Kidney (tissue), 14 donors: Measurements from ENCODE around the gene HMBS. TPM values are rescaled to one million over a fixed set of nuclear protein-coding genes. Genes with fewer than 3 reads are reported as not detected.
A peak's percentile ranks its signal among the peaks of the same experiment; 100 is the strongest.
"Not testable (repeated sequence)": the region's sequence is repeated elsewhere in the genome, so short reads cannot be mapped to it uniquely, and the experiment has no call there.

Experiments
- DNase-seq, 5 donors: peaks; one replicate each; pipeline ENCODE4 v3.0.0-alpha.2; 2013 to 2020
- FAIRE-seq: peaks from 2 replicates; lab custom pipeline; 2012; peaks lifted over from hg19 to GRCh38; lab: Jason Lieb, UNC
- H3K27ac ChIP-seq, 2 donors: one replicate each; pipeline ENCODE4 v1.7.0; 2013; ENCODE audit warnings: low read depth in 2 of 2, low read length in 2 of 2, inconsistent platforms in 1 of 2
- H3K27me3 ChIP-seq: one replicate; pipeline ENCODE4 v1.7.1; 2013; ENCODE audit warnings: low read length, inconsistent platforms; ENCODE audit not compliant: control insufficient read depth, insufficient read depth
- H3K36me3 ChIP-seq, 3 donors: one replicate each; pipeline versions ENCODE4 v1.7.0 to v1.7.1; 2013; ENCODE audit warnings: low read length in 3 of 3, control low read depth in 1 of 3, inconsistent platforms in 1 of 3; ENCODE audit not compliant: insufficient read depth in 3 of 3, control insufficient read depth in 2 of 3
- H3K4me1 ChIP-seq, 3 donors: one replicate each; pipeline versions ENCODE4 v1.7.0 to v1.7.1; 2013; ENCODE audit warnings: low read length in 3 of 3, inconsistent platforms in 1 of 3, low read depth in 1 of 3; ENCODE audit not compliant: control insufficient read depth in 2 of 3, insufficient read depth in 2 of 3
- H3K4me3 ChIP-seq, 3 donors: one replicate each; pipeline versions ENCODE4 v1.7.0 to v1.8.1; 2013; ENCODE audit warnings: low read length in 3 of 3, control low read depth in 1 of 3, inconsistent platforms in 1 of 3
- H3K9ac ChIP-seq, 3 donors: one replicate each; pipeline versions ENCODE4 v1.7.0 to v1.7.1; 2013; ENCODE audit warnings: low read length in 3 of 3, control low read depth in 1 of 3, inconsistent platforms in 1 of 3
- H3K9me3 ChIP-seq, 3 donors: one replicate each; pipeline versions ENCODE4 v1.7.0 to v1.7.1; 2013; ENCODE audit warnings: low read length in 3 of 3, control low read depth in 1 of 3, inconsistent platforms in 1 of 3; ENCODE audit not compliant: control insufficient read depth in 2 of 3, insufficient read depth in 1 of 3
- intact Hi-C: fragments of 100-400 bp; cut with DNase I; formaldehyde crosslinking; loops from one replicate; pipeline ENCODE4 v1.11.1; 2022
- polyA plus RNA-seq: library from polyadenylated mRNA; stranded (reverse); fragments of 350-450 nt; fragmentation: Illumina TruSeq; extraction: RNeasy Lipid Tissue Mini Kit (QIAGEN cat#74804); gene quantifications from one replicate; pipeline ENCODE4 v1.2.3, GENCODE V29; 2014; ENCODE audit warnings: low read depth, low replicate concordance; ENCODE audit not compliant: insufficient read depth
- total RNA-seq: library from RNA; stranded (reverse); fragmentation: NEBNext Ultra II Directional; extraction: Animal tissue kit (Norgen Biotek cat#: 25700); gene quantifications from one replicate; pipeline ENCODE4 v1.2.1, GENCODE V29; 2021
- TF ChIP-seq, protein P1 (sequence below): IDR thresholded peaks from 3 replicates; pipeline ENCODE4 v1.5.1; 2012; ENCODE audit warnings: mild to moderate bottlenecking, moderate library complexity, borderline replicate concordance; ENCODE audit not compliant: insufficient read depth; ENCODE audit errors: extremely low read depth
- donor health status: control.
- donor health status: control.
- donor health status: control.
- donor health status: control.
- donor health status: control.
- donor health status: DM: yes; HTN: yes; CAD: no.
- donor health status: Normal renal cell carcinoma (clear cell type).

Gene HMBS
- total and polyA plus RNA-seq, 2 donors from 2014 or later = 16.7 to 32.3 TPM

DNA sequence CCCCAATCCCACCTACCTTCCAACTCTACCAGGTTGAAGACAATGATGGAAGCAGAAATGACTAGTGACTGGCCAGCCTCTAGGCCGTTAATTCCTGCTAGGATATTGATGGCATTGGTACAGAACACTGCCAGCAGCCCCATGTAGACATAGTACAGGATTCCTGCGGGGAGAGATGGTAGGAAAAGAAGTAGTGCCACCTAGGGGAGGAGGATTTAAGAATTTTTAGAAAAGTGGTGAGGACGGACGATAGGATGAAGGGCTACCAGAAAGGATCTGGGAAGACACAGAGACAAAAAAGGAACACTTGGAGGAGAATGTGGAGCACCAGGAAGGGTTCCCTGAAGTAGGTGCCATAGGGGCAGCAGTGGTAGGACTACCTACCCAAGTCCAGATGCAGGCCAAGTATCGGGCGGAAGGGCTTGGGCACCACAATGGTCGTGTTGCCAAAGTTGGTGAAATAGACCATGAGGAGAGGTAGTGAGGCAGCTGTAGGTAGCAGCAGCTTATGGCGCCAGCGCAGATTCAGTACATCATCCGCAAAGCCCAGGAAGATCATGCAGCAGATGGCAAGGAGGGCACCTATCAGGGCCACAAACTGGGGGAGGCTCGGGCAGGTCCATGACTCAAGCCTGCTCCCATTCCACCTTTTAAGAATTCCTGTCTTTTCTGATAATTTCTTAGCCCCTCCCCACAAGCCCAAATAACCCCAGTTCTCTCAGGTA lies 15.7 kb downstream of the HMBS start:
- intact Hi-C loops = no loop called here
- peaks cover 4 to 11% (median 9%) of the 10 kb centered on the region in 3 donors for H3K36me3 ChIP-seq
- no peak for FAIRE-seq
- H3K27me3 ChIP-seq = no peaks in the 10 kb centered on the region
- H3K4me3 ChIP-seq = peak overlapping the region in 2 of 3 donors; percentile 71 to 91
- H3K9me3 ChIP-seq = no peaks in the 10 kb centered on the region
- peaks cover 0 to 12% (median 11%) of the 10 kb centered on the region in 3 donors for H3K4me1 ChIP-seq
- no peak overlapping the region for H3K27ac ChIP-seq
- TF ChIP-seq, protein P1, sequence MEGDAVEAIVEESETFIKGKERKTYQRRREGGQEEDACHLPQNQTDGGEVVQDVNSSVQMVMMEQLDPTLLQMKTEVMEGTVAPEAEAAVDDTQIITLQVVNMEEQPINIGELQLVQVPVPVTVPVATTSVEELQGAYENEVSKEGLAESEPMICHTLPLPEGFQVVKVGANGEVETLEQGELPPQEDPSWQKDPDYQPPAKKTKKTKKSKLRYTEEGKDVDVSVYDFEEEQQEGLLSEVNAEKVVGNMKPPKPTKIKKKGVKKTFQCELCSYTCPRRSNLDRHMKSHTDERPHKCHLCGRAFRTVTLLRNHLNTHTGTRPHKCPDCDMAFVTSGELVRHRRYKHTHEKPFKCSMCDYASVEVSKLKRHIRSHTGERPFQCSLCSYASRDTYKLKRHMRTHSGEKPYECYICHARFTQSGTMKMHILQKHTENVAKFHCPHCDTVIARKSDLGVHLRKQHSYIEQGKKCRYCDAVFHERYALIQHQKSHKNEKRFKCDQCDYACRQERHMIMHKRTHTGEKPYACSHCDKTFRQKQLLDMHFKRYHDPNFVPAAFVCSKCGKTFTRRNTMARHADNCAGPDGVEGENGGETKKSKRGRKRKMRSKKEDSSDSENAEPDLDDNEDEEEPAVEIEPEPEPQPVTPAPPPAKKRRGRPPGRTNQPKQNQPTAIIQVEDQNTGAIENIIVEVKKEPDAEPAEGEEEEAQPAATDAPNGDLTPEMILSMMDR = no peak
- no peak for DNase-seq
- H3K9ac ChIP-seq = peak overlapping the region in 1 of 3 donors; percentile 82

DNA sequence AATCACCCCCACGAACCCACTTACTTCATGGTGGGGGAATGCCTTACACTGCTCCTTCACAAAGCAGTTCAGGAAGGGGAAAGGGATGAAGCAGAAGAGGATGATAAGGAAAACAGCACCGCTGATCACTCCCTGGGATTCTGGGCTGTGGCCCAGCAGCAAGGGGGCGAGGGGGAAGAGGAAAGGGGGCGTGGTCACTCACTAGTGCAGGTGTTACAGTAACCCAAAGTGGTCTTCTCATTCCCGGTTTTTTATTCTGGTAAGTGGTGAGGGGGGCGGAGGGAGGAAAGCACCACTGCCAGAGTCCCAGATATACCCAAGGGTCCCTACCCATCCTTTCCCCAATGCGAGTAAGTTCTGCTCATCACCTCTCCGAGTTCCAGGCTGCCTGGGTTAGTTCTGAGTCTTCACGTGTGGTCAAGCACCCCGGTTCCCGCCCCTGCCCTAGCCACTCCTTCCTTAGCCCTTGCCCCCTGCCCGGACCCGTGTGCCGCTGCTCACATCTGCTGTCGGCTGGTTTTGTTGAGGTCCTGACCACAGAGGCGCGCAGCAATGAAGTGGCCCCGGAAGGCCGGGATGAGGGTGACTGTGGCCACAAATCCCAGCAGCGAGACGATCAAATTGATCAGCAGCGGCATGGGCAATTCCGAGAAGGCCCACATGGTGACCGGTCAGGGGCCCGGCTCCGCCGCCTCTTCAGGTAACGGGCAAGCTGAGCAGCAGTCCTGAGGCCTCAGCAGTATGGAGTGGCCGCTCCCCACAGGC lies 16.5 kb downstream of the HMBS start:
- H3K27ac ChIP-seq = peak overlapping the region; percentile 95 to 97
- H3K9ac ChIP-seq = peak overlapping the region; percentile 82 to 90 (median 88)
- peaks cover 4 to 11% (median 9%) of the 10 kb centered on the region in 3 donors for H3K36me3 ChIP-seq
- peak in 2 of 5 donors; percentile 40 to 87 for DNase-seq
- intact Hi-C loops = no loop called here
- H3K4me3 ChIP-seq = peak overlapping the region; percentile 71 to 97 (median 91)
- TF ChIP-seq, protein P1 = peak; percentile 8
- H3K9me3 ChIP-seq = no peaks in the 10 kb centered on the region
- peaks cover 0 to 15% (median 12%) of the 10 kb centered on the region in 3 donors for H3K4me1 ChIP-seq
- no peaks in the 10 kb centered on the region for H3K27me3 ChIP-seq
- no peak for FAIRE-seq

DNA sequence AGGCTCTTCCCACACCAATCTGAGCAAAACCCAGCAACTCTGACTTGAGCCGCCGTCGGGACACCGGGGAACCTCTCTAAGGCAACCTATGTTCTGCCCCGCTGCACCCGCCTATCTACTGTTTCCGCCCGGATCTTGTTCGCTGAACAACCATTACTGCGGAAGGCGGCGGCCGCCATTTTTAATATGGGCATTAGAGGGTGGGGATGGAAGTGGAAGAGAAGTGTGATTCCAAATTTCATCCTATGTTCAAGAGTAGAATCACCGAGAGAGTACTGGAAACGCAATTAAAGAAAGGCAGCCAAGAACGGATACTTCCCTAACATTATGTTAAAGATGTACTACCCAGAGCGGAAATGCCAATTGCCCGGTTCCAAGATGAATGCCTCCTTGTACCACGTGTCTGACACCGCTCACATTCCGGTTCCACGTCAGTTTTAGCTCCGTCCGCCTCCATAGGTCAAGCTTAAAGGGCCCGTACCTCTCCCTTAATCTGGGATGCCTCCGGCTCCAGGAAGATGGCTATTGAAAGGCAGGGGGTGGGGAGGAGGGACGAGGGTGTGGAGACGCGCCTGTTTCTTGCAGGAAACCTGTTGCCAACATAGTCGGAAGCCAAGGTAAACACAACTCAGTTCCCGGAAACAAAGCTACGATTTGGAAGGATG lies 17.2 kb downstream of the HMBS start, which contains the start of gene DPAGT1:
TSS of gene DPAGT1 (minus strand) at position 95 of the 665 bp plus-strand sequence. CDS start 198 bp downstream, outside the sequence.
- Histone ChIP-seq H3K9me3 (no peaks in the 10 kb centered on the region), H3K4me3 (peak within 1 kb of the TSS; percentile 71 to 97 (median 91)), H3K27me3 (no peaks in the 10 kb centered on the region), H3K36me3 (peaks cover 4 to 10% (median 9%) of the 10 kb centered on the region in 3 donors), H3K9ac (peak within 1 kb of the TSS; percentile 82 to 90 (median 88)), H3K4me1 (peaks cover 6 to 22% (median 19%) of the 10 kb centered on the region in 3 donors), H3K27ac (peak within 1 kb of the TSS; percentile 95 to 97)
- peak; percentile 94 to 98 (median 94) for DNase-seq
- FAIRE-seq = peak; percentile 38
- intact Hi-C loops = no loop called here
- TF ChIP-seq, protein P1 = no peak

DNA sequence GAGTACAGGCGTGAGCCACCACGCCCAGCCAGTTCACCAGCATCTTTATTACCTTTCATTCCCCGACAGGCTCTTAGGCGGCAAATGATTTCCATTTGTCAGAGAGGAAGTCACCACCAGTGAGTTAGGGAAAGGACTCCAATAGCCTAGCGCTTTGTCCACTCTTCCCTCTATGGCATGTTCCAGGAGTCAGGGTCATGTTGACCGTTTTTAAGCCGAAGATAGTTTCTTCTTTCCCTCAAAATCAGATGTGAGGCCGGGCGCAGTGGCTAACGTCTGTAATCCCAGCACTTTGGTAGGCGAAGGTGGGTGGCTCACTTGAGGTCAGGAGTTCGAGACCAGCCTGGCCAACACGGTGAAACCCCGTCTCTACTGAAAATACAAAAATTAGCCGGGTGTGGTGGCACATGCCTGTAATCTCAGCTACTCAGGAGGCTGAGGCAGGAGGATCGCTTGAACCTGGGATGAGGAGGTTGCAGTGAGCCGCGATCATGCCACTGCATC lies 18.5 kb downstream of the HMBS start:
- intact Hi-C loops, FAIRE-seq, DNase-seq, H3K27me3 ChIP-seq, H3K9me3 ChIP-seq, H3K36me3 ChIP-seq: not testable (repeated sequence)
- Histone ChIP-seq H3K4me1 (peaks cover 6 to 26% (median 20%) of the 10 kb centered on the region in 3 donors), H3K4me3 (peak overlapping the region in 1 of 3 donors; percentile 71), H3K27ac (peak overlapping the region in 1 of 2 donors; percentile 59), H3K9ac (peak overlapping the region in 1 of 3 donors; percentile 82)
